NCI-H1105 treated with DMSO at 0.1 percent for 48 hours (cell line): Measurements from ENCODE around the gene CD274.
"Not testable (repeated sequence)": the region's sequence is repeated elsewhere in the genome, so short reads cannot be mapped to it uniquely, and the experiment has no call there.

ENCODE experiments used
- DNase-seq: peaks from one replicate; lab custom pipeline; 2025; lab: John Stamatoyannopoulos, UW

CD274 gene

GRCh38 chr9:5438301-5439162 lies 11.8 kb upstream of the CD274 start:
- DNase-seq: no peak

- DNase-seq: no peak
These were observed 9.9 kb upstream of the CD274 start for GRCh38 chr9:5440426-5440825.

GRCh38 chr9:5441043-5441442 lies 9.3 kb upstream of the CD274 start:
- DNase-seq: no peak

GRCh38 chr9:5442400-5443011 lies 7.8 kb upstream of the CD274 start:
- peak; percentile 65 for DNase-seq

- DNase-seq: no peak
These were observed 6.5 kb upstream of the CD274 start for GRCh38 chr9:5443850-5444249.

GRCh38 chr9:5445096-5445495 lies 5.2 kb upstream of the CD274 start:
- not testable (repeated sequence) for DNase-seq

- DNase-seq: no peak
These were observed 4.5 kb upstream of the CD274 start for GRCh38 chr9:5445886-5446285.

- no peak for DNase-seq
These were observed 3.7 kb upstream of the CD274 start for GRCh38 chr9:5446451-5447236.

- no peak for DNase-seq
These were observed 3.0 kb upstream of the CD274 start for GRCh38 chr9:5447337-5447736.

GRCh38 chr9:5448016-5448415 lies 2.3 kb upstream of the CD274 start:
- no peak for DNase-seq

- no peak for DNase-seq
These were observed 1.6 kb upstream of the CD274 start for GRCh38 chr9:5448461-5449435.

- DNase-seq: no peak
These were observed 602 bp upstream of the CD274 start for GRCh38 chr9:5449521-5450358.

GRCh38 chr9:5452286-5452609 lies 1.9 kb downstream of the CD274 start:
- DNase-seq: no peak

GRCh38 chr9:5453004-5453403 lies 2.7 kb downstream of the CD274 start:
- no peak for DNase-seq

- no peak for DNase-seq
These were observed 3.3 kb downstream of the CD274 start for GRCh38 chr9:5453673-5454072.

GRCh38 chr9:5455181-5455580 lies 4.8 kb downstream of the CD274 start:
- DNase-seq: no peak

- DNase-seq: no peak
These were observed 9.0 kb downstream of the CD274 start for GRCh38 chr9:5459289-5459829.

- no peak for DNase-seq
These were observed 9.8 kb downstream of the CD274 start for GRCh38 chr9:5460157-5460556.

GRCh38 chr9:5464831-5465330 lies 14.5 kb downstream of the CD274 start:
- not testable (repeated sequence) for DNase-seq

GRCh38 chr9:5466005-5466404 lies 15.7 kb downstream of the CD274 start:
- no peak for DNase-seq
